ENCODE results near the gene FOXD1. TPM values are rescaled to one million over a fixed set of nuclear protein-coding genes. Genes with fewer than 3 reads are reported as not detected.

FOXD1 gene
- polyA plus RNA-seq, 2 of the 4 experiments (the other 2 are of a cell fraction), result 2.2 to 8.2 TPM

GRCh38 chr5:73497497-73498056, 49.0 kb upstream of the FOXD1 start:
- no peak for DNase-seq (ENCODE audit: low read depth in 1 of 2, low spot score in 1 of 2)
- CTCF ChIA-PET, result interaction anchor here (0.9 to 3.4 kb wide), 12 partner anchors 10 to 282 kb away, joined by 3 to 18 read pairs (median 9); partner anchors contain the start of gene FOXD1
- WGBS (ENCODE audit: missing lambda C conversion rate), result 61% methylated on average over 16 of the region's 16 CpGs
- POLR2A ChIA-PET, result interaction anchor here (1.0 to 4.3 kb wide), 5 partner anchors 9 to 281 kb away, joined by 6 to 26 read pairs (median 8); partner anchors contain the start of gene FOXD1
- ATAC-seq, result no peak
- Histone ChIP-seq H3K27ac (peak overlapping the region; percentile 90 to 98), H3K4me2 (peak overlapping the region; percentile 91), H3K4me3 (peak overlapping the region; percentile 64), H3K9me3 (no peaks in the 10 kb centered on the region), H3K4me1 (peaks cover 34% of the 10 kb centered on the region)
- no peak for FAIRE-seq
- TF ChIP-seq EHMT2 (IDR thresholded peaks at IDR 0.05; ENCODE audit: low read depth) (0 out of 2 replicates have a peak, but pooled peaks have one; percentile 11), FOSB (CRISPR knock-in tag; IDR thresholded peaks at IDR 0.05) (no peak)

DNA sequence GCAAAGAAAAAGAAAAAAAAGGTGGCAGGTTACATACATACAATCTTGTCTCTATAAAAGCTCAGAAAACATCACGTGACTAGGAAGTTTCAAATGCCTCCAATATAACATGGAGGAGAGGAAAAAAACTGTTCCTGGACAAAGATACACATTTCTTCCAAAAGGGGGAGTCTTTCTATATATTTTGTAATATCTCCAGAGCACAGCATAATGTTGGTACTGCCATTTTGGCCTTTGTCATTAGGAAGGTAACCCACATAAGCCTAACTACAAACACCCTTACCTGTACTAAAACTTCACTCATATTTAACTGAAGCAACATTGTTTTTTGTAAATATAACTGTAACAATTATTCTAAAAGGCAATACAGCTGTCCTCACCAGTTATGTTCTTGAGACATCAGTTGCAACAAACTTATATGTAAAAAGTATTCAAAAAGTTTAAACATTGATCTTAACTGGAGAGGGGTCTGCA, 48.4 kb upstream of the FOXD1 start:
- ChIA-PET CTCF (interaction anchor here (0.7 to 3.4 kb wide), 17 partner anchors 9 to 281 kb away, joined by 3 to 18 read pairs (median 4); partner anchors contain the start of gene FOXD1), POLR2A (interaction anchor here (0.8 to 4.3 kb wide), 3 partner anchors 8 to 281 kb away, joined by 4 to 26 read pairs (median 4); partner anchors contain the start of gene FOXD1)
- TF ChIP-seq MAX (IDR thresholded peaks at IDR 0.05) (0 out of 2 replicates have a peak, but pooled peaks have one; percentile 29), HOXB13 (CRISPR knock-in tag; IDR thresholded peaks at IDR 0.05; ENCODE audit: low read depth) (no peak), ESRRA (IDR thresholded peaks at IDR 0.05; ENCODE audit: borderline replicate concordance, low read length) (no peak), MYC (IDR thresholded peaks at IDR 0.05; ENCODE audit: borderline replicate concordance, low read length) (no peak), CHD2 (IDR thresholded peaks at IDR 0.05; ENCODE audit: low read length, partially characterized antibody) (no peak), FOSL2 (IDR thresholded peaks at IDR 0.05) (no peak), FOSL2 (CRISPR knock-in tag; IDR thresholded peaks at IDR 0.05) (0 out of 2 replicates have a peak, but pooled peaks have one; percentile 13), CEBPB (IDR thresholded peaks at IDR 0.05) (peak in 1 of 2 experiments; percentile 70; a peak in 2 of 4 replicates), EHMT2 (IDR thresholded peaks at IDR 0.05; ENCODE audit: low read depth) (peak; percentile 72), FOXS1 (CRISPR knock-in tag; IDR thresholded peaks at IDR 0.05) (peak; percentile 57; the same call in 1 of the 2 replicates), MAFK (IDR thresholded peaks at IDR 0.05; ENCODE audit: partially characterized antibody) (no peak), BHLHE40 (IDR thresholded peaks at IDR 0.05; ENCODE audit: low read depth, low read length) (no peak), JUN (IDR thresholded peaks at IDR 0.05) (no peak), EP300 (IDR thresholded peaks at IDR 0.05) (no peak)
- TF ChIP-seq, protein P1, sequence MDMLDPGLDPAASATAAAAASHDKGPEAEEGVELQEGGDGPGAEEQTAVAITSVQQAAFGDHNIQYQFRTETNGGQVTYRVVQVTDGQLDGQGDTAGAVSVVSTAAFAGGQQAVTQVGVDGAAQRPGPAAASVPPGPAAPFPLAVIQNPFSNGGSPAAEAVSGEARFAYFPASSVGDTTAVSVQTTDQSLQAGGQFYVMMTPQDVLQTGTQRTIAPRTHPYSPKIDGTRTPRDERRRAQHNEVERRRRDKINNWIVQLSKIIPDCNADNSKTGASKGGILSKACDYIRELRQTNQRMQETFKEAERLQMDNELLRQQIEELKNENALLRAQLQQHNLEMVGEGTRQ (IDR thresholded peaks at IDR 0.05), result peak; percentile 89
- TF ChIP-seq, protein P2, sequence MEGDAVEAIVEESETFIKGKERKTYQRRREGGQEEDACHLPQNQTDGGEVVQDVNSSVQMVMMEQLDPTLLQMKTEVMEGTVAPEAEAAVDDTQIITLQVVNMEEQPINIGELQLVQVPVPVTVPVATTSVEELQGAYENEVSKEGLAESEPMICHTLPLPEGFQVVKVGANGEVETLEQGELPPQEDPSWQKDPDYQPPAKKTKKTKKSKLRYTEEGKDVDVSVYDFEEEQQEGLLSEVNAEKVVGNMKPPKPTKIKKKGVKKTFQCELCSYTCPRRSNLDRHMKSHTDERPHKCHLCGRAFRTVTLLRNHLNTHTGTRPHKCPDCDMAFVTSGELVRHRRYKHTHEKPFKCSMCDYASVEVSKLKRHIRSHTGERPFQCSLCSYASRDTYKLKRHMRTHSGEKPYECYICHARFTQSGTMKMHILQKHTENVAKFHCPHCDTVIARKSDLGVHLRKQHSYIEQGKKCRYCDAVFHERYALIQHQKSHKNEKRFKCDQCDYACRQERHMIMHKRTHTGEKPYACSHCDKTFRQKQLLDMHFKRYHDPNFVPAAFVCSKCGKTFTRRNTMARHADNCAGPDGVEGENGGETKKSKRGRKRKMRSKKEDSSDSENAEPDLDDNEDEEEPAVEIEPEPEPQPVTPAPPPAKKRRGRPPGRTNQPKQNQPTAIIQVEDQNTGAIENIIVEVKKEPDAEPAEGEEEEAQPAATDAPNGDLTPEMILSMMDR (IDR thresholded peaks at IDR 0.05), result peak; percentile 51
- 28% methylated on average over 1 of the region's 1 CpG for WGBS (ENCODE audit: missing lambda C conversion rate)
- Histone ChIP-seq H3K4me1 (peaks cover 34% of the 10 kb centered on the region), H3K9me3 (no peaks in the 10 kb centered on the region), H3K27ac (peak overlapping the region; percentile 90 to 98; a peak in 4 of 6 replicates), H3K4me3 (peak overlapping the region; percentile 64; the same call in 2 of the 3 replicates), H3K4me2 (peak overlapping the region; percentile 91)
- ATAC-seq (peak; percentile 36 to 44; a peak in 4 of 6 replicates), FAIRE-seq (no peak), DNase-seq (ENCODE audit: low read depth in 1 of 2, low spot score in 1 of 2) (peak; percentile 80 to 85)

DNA sequence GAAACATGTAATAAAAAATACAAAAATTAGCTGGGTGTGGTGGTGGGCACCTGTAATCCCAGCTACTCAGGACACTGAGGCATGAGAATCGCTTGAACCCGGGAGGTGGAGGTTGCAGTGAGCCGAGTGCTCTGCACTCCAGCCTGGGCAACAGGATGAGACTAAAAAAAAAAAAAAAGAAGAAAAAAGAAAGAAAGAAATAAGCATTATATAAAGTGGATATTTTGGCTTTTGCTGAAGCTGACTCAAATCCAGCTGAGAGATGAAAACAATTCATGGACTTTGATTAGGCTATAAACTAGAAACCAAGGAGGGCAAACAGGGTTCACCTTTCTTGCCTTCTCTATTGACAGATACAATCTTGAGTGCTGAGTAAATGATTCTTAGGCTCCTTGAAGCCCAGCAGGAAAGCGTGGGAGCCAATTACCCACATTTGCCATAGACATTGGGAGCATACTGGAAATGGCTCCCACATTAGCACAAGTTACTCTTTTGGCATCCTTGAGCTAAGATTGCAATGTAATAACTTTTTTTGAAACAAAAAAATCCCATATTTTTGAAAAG, 47.3 kb upstream of the FOXD1 start:
- no peak for ATAC-seq
- Histone ChIP-seq H3K27ac (no peak overlapping the region), H3K4me1 (peaks cover 26% of the 10 kb centered on the region), H3K4me2 (no peak overlapping the region), H3K4me3 (no peak overlapping the region), H3K9me3 (no peaks in the 10 kb centered on the region)
- no peak for DNase-seq (ENCODE audit: low read depth in 1 of 2, low spot score in 1 of 2)
- TF ChIP-seq ZSCAN20 (CRISPR knock-in tag; IDR thresholded peaks at IDR 0.05) (no peak), GATA3 (IDR thresholded peaks at IDR 0.05; ENCODE audit: borderline replicate concordance) (no peak), ZNF302 (CRISPR knock-in tag; IDR thresholded peaks at IDR 0.05) (no peak), CBX8 (IDR thresholded peaks at IDR 0.05) (no peak), MAX (IDR thresholded peaks at IDR 0.05) (no peak), MAFK (IDR thresholded peaks at IDR 0.05; ENCODE audit: partially characterized antibody) (no peak), JUN (IDR thresholded peaks at IDR 0.05) (no peak), MYC (IDR thresholded peaks at IDR 0.05; ENCODE audit: borderline replicate concordance, low read length) (no peak), TP53 (CRISPR knock-in tag; IDR thresholded peaks at IDR 0.05) (no peak), POLR2A (IDR thresholded peaks at IDR 0.05; ENCODE audit: low read length) (no peak), POLR2AphosphoS2 (conservative IDR thresholded peaks at IDR 0.05; ENCODE audit: low read length) (no peak), TFCP2L1 (CRISPR knock-in tag; IDR thresholded peaks at IDR 0.05) (no peak), EP300 (IDR thresholded peaks at IDR 0.05) (no peak)
- TF ChIP-seq, protein P3, sequence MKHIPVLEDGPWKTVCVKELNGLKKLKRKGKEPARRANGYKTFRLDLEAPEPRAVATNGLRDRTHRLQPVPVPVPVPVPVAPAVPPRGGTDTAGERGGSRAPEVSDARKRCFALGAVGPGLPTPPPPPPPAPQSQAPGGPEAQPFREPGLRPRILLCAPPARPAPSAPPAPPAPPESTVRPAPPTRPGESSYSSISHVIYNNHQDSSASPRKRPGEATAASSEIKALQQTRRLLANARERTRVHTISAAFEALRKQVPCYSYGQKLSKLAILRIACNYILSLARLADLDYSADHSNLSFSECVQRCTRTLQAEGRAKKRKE (CRISPR knock-in tag; IDR thresholded peaks at IDR 0.05; ENCODE audit: low read depth), result no peak
- TF ChIP-seq, protein P4, sequence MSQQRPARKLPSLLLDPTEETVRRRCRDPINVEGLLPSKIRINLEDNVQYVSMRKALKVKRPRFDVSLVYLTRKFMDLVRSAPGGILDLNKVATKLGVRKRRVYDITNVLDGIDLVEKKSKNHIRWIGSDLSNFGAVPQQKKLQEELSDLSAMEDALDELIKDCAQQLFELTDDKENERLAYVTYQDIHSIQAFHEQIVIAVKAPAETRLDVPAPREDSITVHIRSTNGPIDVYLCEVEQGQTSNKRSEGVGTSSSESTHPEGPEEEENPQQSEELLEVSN (IDR thresholded peaks at IDR 0.05; ENCODE audit: borderline replicate concordance, low read depth), result no peak
- no peak for FAIRE-seq
- 89% methylated on average over 4 of the region's 4 CpGs for WGBS (ENCODE audit: missing lambda C conversion rate)
- ChIA-PET CTCF (interaction anchor here (0.6 to 3.4 kb wide), 10 partner anchors 8 to 1276 kb away, joined by 3 to 18 read pairs (median 7); partner anchors contain the start of gene FOXD1), POLR2A (interaction anchor here (0.8 to 4.3 kb wide), 2 partner anchors 47 to 279 kb away, joined by 4 to 26 read pairs; partner anchors contain the start of gene FOXD1)
